KMS-11 (cell line): ENCODE data around the gene PALLD.
"Not testable (repeated sequence)": the region's sequence is repeated elsewhere in the genome, so short reads cannot be mapped to it uniquely, and the experiment has no call there.

Source experiments
- H2AFZ ChIP-seq: fragments of 200-600 bp; sonication (generic); 2 replicates; pipeline ENCODE4 v1.6.1; 2016; ENCODE audit warnings: antibody characterized with exemption, mixed run types, low read depth
- H3K27ac ChIP-seq: fragments of 200-600 bp; sonication (generic); 2 replicates; pipeline ENCODE4 v1.6.1; 2016; ENCODE audit warnings: mild to moderate bottlenecking, mixed run types
- H3K27me3 ChIP-seq: fragments of 200-600 bp; sonication (generic); 2 replicates; pipeline ENCODE4 v1.6.1; 2017; ENCODE audit warnings: mild to moderate bottlenecking, low read depth, mixed run types, moderate library complexity; ENCODE audit not compliant: insufficient read depth
- H3K36me3 ChIP-seq: fragments of 200-600 bp; sonication (generic); 2 replicates; pipeline ENCODE4 v1.6.1; 2017; ENCODE audit warnings: mild to moderate bottlenecking, mixed run types; ENCODE audit not compliant: insufficient read depth
- H3K4me1 ChIP-seq: fragments of 200-600 bp; sonication (generic); 2 replicates; pipeline ENCODE4 v1.6.1; 2016; ENCODE audit warnings: mild to moderate bottlenecking, low read depth, mixed run types; ENCODE audit not compliant: poor library complexity, severe bottlenecking
- H3K4me2 ChIP-seq: fragments of 200-600 bp; sonication (generic); 2 replicates; pipeline ENCODE4 v1.7.0; 2016; ENCODE audit warnings: mild to moderate bottlenecking, mixed run types
- H3K4me3 ChIP-seq: fragments of 200-600 bp; sonication (generic); IDR thresholded peaks from 2 replicates; pipeline ENCODE4 v1.6.1; 2017; ENCODE audit warnings: low read depth, low read length, mixed read lengths; ENCODE audit not compliant: insufficient read depth
- H3K79me2 ChIP-seq: fragments of 200-600 bp; sonication (generic); 2 replicates; pipeline ENCODE4 v1.6.1; 2016; ENCODE audit warnings: low read depth, mixed run types; ENCODE audit not compliant: insufficient read depth
- H3K9ac ChIP-seq: fragments of 200-600 bp; sonication (generic); 2 replicates; pipeline ENCODE4 v1.6.1; 2016; ENCODE audit warnings: mild to moderate bottlenecking, mixed run types
- H4K20me1 ChIP-seq: fragments of 200-600 bp; sonication (generic); 2 replicates; pipeline ENCODE4 v1.6.1; 2016; ENCODE audit warnings: mild to moderate bottlenecking, mixed run types; ENCODE audit not compliant: insufficient read depth
- TF ChIP-seq, protein P1 (sequence below): fragments of 200-600 bp; sonication (generic); conservative IDR thresholded peaks from 2 replicates; pipeline ENCODE4 v1.6.1; 2017; ENCODE audit warnings: low read depth, mild to moderate bottlenecking, antibody characterized with exemption, low read length, moderate library complexity, mixed read lengths

PALLD gene

GRCh38 chr4:168723569-168723968 lies 226.7 kb downstream of the PALLD start:
- no peaks in the 10 kb centered on the region for H3K4me1 ChIP-seq
- no peaks in the 10 kb centered on the region for H3K36me3 ChIP-seq
- H3K27me3 ChIP-seq, result no peaks in the 10 kb centered on the region
- no peak overlapping the region for H3K9ac ChIP-seq
- no peak overlapping the region for H2AFZ ChIP-seq
- H3K27ac ChIP-seq, result no peak overlapping the region
- H3K4me3 ChIP-seq, result no peak overlapping the region
- no peaks in the 10 kb centered on the region for H3K79me2 ChIP-seq
- TF ChIP-seq, protein P1, sequence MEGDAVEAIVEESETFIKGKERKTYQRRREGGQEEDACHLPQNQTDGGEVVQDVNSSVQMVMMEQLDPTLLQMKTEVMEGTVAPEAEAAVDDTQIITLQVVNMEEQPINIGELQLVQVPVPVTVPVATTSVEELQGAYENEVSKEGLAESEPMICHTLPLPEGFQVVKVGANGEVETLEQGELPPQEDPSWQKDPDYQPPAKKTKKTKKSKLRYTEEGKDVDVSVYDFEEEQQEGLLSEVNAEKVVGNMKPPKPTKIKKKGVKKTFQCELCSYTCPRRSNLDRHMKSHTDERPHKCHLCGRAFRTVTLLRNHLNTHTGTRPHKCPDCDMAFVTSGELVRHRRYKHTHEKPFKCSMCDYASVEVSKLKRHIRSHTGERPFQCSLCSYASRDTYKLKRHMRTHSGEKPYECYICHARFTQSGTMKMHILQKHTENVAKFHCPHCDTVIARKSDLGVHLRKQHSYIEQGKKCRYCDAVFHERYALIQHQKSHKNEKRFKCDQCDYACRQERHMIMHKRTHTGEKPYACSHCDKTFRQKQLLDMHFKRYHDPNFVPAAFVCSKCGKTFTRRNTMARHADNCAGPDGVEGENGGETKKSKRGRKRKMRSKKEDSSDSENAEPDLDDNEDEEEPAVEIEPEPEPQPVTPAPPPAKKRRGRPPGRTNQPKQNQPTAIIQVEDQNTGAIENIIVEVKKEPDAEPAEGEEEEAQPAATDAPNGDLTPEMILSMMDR, result no peak
- H3K4me2 ChIP-seq, result no peak overlapping the region
- H4K20me1 ChIP-seq, result no peaks in the 10 kb centered on the region

GRCh38 chr4:168724243-168724642 lies 227.4 kb downstream of the PALLD start:
- Histone ChIP-seq H3K79me2 (no peaks in the 10 kb centered on the region), H3K27ac (no peak overlapping the region), H4K20me1 (no peaks in the 10 kb centered on the region), H3K27me3 (no peaks in the 10 kb centered on the region), H3K9ac (no peak overlapping the region), H3K4me1 (no peaks in the 10 kb centered on the region), H3K4me2 (no peak overlapping the region), H3K4me3 (no peak overlapping the region), H3K36me3 (no peaks in the 10 kb centered on the region), H2AFZ (no peak overlapping the region)
- TF ChIP-seq, protein P1, result no peak

- H3K4me2 ChIP-seq, result no peak overlapping the region
- no peak overlapping the region for H3K4me3 ChIP-seq
These were observed 228.0 kb downstream of the PALLD start for GRCh38 chr4:168724686-168725411.

DNA sequence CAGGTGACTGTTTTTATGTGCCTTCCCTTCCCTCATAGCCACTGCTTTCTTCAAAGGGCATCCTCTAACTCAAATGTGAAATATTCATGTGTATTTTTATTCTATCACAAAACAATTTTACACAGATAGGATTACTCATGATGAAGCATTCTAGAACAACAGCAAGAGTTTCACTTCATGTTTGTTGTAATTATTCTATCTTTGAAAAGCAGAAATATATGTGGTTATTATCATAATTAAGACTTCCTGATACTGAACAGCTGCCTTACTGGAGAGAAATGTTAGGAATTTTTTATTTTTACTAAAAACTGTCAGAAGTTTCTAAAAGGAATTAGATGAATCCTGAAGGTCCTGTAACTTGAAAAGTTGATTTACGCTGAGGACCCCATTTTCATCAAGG lies 229.1 kb downstream of the PALLD start:
- H3K36me3 ChIP-seq, result no peaks in the 10 kb centered on the region
- no peak overlapping the region for H3K9ac ChIP-seq
- no peaks in the 10 kb centered on the region for H3K4me1 ChIP-seq
- no peak overlapping the region for H3K27ac ChIP-seq
- no peak overlapping the region for H2AFZ ChIP-seq
- no peaks in the 10 kb centered on the region for H3K27me3 ChIP-seq
- no peak overlapping the region for H3K4me2 ChIP-seq
- TF ChIP-seq, protein P1, result no peak
- H4K20me1 ChIP-seq, result no peaks in the 10 kb centered on the region
- no peaks in the 10 kb centered on the region for H3K79me2 ChIP-seq
- no peak overlapping the region for H3K4me3 ChIP-seq

More at GRCh38 chr4:168724686-168725411, 228.0 kb downstream of the PALLD start:
- H4K20me1 ChIP-seq, result no peaks in the 10 kb centered on the region
- H2AFZ ChIP-seq, result no peak overlapping the region
- TF ChIP-seq, protein P1, result no peak
- H3K27ac ChIP-seq, result no peak overlapping the region
- no peaks in the 10 kb centered on the region for H3K79me2 ChIP-seq
- no peaks in the 10 kb centered on the region for H3K36me3 ChIP-seq
- H3K9ac ChIP-seq, result no peak overlapping the region
- no peaks in the 10 kb centered on the region for H3K27me3 ChIP-seq
- no peaks in the 10 kb centered on the region for H3K4me1 ChIP-seq

DNA sequence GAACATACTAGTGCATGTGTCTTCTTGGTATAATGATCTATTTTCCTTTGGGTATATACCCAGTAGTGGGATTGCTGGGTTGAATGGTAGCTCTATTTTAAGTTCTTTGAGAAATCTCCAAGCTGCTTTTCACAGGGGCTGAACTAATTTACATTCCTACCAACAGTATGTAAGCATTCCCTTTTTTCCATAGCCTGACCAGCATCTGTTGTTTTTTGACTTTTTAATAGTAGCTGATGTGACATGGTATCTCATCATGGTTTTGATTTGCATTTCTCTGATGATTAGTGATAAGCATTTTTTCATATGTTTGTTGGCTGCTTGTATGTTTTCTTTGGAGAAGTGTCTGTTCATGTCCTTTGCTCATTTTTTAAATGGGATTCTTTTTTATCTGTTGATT lies 230.3 kb downstream of the PALLD start:
- H3K4me1 ChIP-seq, H3K27me3 ChIP-seq, H3K36me3 ChIP-seq, H3K4me3 ChIP-seq, H2AFZ ChIP-seq, H3K79me2 ChIP-seq, H3K9ac ChIP-seq, H3K27ac ChIP-seq, H4K20me1 ChIP-seq, H3K4me2 ChIP-seq: not testable (repeated sequence)
